ENCODE data around the gene SREBF2.

DNA sequence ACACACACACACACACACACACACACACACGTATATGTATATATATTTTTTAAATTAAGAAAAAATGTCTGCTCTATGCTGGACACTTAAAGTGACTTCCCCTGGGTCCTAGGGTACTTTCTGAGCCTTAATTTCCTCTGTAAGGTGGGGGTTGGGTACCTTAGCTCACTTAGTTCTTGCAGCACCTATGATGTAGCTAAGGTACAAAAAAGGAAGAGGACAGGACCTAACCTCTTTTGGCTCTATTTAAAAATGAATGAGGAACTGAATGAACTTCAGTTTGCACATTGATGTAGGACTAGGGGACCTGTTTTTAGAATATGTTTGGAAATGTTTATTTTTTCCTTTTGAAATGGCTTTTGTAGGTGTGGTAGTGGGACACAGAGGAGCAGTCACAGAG lies 11.1 kb downstream of the SREBF2 start:
- TF ChIP-seq, protein P1, sequence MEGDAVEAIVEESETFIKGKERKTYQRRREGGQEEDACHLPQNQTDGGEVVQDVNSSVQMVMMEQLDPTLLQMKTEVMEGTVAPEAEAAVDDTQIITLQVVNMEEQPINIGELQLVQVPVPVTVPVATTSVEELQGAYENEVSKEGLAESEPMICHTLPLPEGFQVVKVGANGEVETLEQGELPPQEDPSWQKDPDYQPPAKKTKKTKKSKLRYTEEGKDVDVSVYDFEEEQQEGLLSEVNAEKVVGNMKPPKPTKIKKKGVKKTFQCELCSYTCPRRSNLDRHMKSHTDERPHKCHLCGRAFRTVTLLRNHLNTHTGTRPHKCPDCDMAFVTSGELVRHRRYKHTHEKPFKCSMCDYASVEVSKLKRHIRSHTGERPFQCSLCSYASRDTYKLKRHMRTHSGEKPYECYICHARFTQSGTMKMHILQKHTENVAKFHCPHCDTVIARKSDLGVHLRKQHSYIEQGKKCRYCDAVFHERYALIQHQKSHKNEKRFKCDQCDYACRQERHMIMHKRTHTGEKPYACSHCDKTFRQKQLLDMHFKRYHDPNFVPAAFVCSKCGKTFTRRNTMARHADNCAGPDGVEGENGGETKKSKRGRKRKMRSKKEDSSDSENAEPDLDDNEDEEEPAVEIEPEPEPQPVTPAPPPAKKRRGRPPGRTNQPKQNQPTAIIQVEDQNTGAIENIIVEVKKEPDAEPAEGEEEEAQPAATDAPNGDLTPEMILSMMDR (IDR thresholded peaks at IDR 0.05): no peak
- no peak for TF ChIP-seq EZH2 (IDR thresholded peaks at IDR 0.05; ENCODE audit: borderline replicate concordance, insufficient read depth, low read depth, low read length, poor library complexity, severe bottlenecking)
